Glomerular visceral epithelial cell (primary cell): ENCODE data around the gene WDR26.
"Not testable (repeated sequence)": the region's sequence is repeated elsewhere in the genome, so short reads cannot be mapped to it uniquely, and the experiment has no call there.

Source experiments
- DNase-seq: peaks from one replicate; pipeline ENCODE4 v3.0.0-alpha.2; 2016; ENCODE audit errors: extremely low spot score

The WDR26 gene

DNA sequence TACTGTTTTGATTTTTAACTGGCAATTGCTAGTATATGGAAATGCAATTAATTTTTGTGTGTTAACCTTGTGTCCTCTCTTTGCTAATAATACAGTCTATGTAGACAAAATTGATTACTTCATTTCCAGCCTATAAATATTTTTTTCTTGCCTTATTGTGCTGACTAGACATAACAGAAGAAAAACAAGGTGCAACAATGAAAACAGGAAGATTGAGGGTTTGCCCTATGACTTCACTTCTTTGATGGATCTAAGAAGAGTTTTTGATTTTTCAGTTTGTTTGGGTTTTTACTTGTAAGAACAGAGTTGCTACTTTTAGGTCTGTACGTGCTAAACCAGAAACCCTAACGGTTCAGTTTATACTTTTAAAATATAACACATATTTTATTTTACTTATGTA lies 86.5 kb downstream of the WDR26 start:
- DNase-seq: no peak

DNA sequence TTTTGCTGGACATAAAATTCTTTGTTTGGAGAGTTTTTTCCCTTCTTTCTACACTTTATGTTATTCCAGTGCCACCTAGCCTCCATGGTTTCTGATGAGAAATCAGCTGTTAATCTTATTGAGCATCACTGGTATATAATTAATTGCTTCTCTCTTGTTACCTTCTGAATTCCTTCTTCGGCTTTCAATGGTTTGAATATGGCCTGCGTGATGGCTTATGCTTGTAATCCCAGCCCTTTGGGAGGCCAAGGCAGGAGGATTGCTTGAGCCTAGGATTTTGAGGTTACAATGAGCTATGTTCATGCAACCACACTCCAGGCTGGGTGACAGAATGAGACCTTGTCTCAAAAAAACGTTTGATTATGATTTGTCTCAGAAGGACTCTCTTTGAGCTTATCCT lies 90.9 kb downstream of the WDR26 start:
- no peak for DNase-seq

DNA sequence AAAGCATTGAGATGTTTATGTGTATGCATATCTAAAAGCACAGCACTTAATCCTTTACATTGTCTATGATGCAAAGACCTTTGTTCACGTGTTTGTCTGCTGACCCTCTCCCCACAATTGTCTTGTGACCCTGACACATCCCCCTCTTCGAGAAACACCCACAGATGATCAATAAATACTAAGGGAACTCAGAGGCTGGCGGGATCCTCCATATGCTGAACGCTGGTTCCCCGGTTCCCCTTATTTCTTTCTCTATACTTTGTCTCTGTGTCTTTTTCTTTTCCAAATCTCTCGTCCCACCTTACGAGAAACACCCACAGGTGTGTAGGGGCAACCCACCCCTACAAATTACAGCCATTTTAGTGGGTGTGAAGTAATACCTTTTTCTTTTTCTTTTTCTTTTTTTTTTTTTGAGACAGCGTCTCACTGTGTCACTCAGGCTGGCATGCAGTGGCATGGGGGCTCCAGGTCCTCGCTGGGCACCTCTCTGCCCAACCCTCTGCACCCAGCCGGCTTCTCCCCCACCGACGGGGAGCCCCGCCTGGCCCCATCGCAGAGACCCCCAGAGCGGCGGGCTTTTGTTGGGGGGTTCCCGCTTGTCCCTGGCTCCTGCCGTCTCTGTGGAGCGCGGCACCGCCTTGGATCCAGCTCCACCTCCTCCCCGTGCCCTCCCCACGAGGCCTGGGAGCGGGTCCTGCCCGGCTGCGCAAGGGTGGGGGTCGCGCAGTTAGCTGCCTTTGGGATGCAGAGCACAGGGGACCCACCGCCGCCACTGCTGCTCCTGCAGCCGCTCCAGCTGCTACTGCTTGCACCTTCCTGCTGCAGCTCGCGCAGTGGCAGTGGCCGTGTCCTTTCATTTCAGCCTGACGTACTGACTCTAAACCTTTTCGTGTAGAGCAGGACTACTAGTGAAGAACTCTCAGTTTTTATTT lies 93.9 kb downstream of the WDR26 start:
- not testable (repeated sequence) for DNase-seq

DNA sequence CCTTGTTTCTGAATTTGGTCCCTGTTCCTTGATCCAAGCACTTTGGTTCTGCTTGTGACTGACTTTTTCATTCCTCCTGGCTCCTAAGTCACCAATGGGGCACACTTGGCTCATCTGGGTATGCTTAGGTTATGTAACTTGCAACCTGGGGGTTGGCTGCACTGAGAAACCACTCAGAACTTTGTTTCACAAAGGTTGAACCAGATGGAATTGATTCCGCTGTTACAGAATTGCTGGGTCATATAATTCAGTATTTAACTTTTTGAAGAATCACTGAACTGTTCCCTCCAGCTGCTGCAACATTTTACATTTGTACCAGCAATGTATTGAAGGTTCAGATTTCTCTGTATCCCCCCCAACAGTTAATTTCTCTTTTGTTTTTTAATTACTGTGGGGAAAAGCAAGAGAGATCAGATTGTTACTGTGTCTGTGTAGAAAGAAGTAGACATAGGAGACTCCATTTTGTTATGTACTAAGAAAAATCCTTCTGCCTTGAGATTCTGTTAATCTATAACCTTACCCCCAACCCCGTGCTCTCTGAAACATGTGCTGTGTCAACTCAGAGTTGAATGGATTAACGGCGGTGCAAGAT lies 95.1 kb downstream of the WDR26 start:
- DNase-seq: no peak

DNA sequence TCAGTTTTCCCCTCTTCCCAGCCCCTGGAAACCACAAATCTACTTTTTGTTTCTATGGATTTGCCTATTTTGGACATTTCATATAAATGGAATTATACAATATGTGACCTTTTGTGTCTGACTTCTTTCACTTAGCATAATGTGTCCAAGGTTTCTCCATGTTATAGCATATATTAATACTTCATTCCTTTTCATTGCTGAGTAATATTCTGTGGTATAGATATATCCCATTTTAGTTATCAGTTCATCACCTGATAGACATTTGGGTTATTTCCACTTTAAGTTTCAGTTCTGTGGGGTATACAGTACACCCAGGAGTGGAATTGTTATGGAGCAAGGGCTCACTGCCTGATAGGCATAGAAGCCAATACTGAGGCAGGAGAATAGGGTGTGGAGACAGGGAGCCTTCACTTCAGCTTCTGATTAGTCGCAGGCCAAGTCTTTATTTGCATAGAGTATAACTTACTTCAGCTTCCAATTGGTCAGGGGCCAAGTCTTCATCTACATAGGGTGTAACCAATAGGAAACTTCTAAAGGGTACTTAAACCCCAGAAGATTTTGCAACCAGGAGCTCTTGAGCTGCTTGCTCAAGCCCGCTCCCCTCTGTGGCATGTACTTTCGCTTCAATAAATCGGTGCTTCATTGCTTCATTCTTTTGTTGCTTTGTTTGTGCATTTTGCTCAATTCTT lies 96.3 kb downstream of the WDR26 start:
- DNase-seq: no peak
